ENCODE measurements around the gene KRTAP10-7.
"Not testable (repeated sequence)": the region's sequence is repeated elsewhere in the genome, so short reads cannot be mapped to it uniquely, and the experiment has no call there.

Gene KRTAP10-7

GRCh38 chr21:44571844-44572782, 28.3 kb upstream of the KRTAP10-7 start:
- no peak for TF ChIP-seq REST (IDR thresholded peaks at IDR 0.05; ENCODE audit: insufficient read depth in 1 of 2, low read depth in 2 of 2, low read length in 2 of 2)
- TF ChIP-seq POLR2AphosphoS5 (IDR thresholded peaks at IDR 0.05; ENCODE audit: low read depth, low read length): no peak
- no peak for TF ChIP-seq SIN3A (IDR thresholded peaks at IDR 0.05; ENCODE audit: borderline replicate concordance, insufficient read depth, low read length)
- TF ChIP-seq FOXP2 (optimal IDR thresholded peaks at IDR 0.05; ENCODE audit: borderline replicate concordance, extremely low read depth, extremely low read length, insufficient read depth): no peak
- TF ChIP-seq TAF1 (IDR thresholded peaks at IDR 0.05; ENCODE audit: borderline replicate concordance, insufficient read depth, low read length): no peak

- TF ChIP-seq TAF1 (IDR thresholded peaks at IDR 0.05; ENCODE audit: borderline replicate concordance, insufficient read depth, low read length) (no peak), REST (IDR thresholded peaks at IDR 0.05; ENCODE audit: insufficient read depth in 1 of 2, low read depth in 2 of 2, low read length in 2 of 2) (no peak), FOXP2 (optimal IDR thresholded peaks at IDR 0.05; ENCODE audit: borderline replicate concordance, extremely low read depth, extremely low read length, insufficient read depth) (no peak), POLR2AphosphoS5 (IDR thresholded peaks at IDR 0.05; ENCODE audit: low read depth, low read length) (no peak), SIN3A (IDR thresholded peaks at IDR 0.05; ENCODE audit: borderline replicate concordance, insufficient read depth, low read length) (no peak)
Measured at GRCh38 chr21:44572959-44573583, 27.3 kb upstream of the KRTAP10-7 start.

- TF ChIP-seq POLR2AphosphoS5 (IDR thresholded peaks at IDR 0.05; ENCODE audit: low read depth, low read length); REST (IDR thresholded peaks at IDR 0.05; ENCODE audit: insufficient read depth in 1 of 2, low read depth in 2 of 2, low read length in 2 of 2); FOXP2 (optimal IDR thresholded peaks at IDR 0.05; ENCODE audit: borderline replicate concordance, extremely low read depth, extremely low read length, insufficient read depth): not testable (repeated sequence)
Measured at GRCh38 chr21:44573630-44574456, 26.6 kb upstream of the KRTAP10-7 start, which contains the start of gene KRTAP10-4. Gene KRTAP10-4 (plus strand): TSS chr21:44573729. CDS start chr21:44573759, 30 bp downstream.

GRCh38 chr21:44574457-44575306, 25.7 kb upstream of the KRTAP10-7 start:
- TF ChIP-seq TAF1 (IDR thresholded peaks at IDR 0.05; ENCODE audit: borderline replicate concordance, insufficient read depth, low read length) (no peak), SIN3A (IDR thresholded peaks at IDR 0.05; ENCODE audit: borderline replicate concordance, insufficient read depth, low read length) (no peak), POLR2AphosphoS5 (IDR thresholded peaks at IDR 0.05; ENCODE audit: low read depth, low read length) (no peak), FOXP2 (optimal IDR thresholded peaks at IDR 0.05; ENCODE audit: borderline replicate concordance, extremely low read depth, extremely low read length, insufficient read depth) (no peak), REST (IDR thresholded peaks at IDR 0.05; ENCODE audit: insufficient read depth in 1 of 2, low read depth in 2 of 2, low read length in 2 of 2) (no peak)

Data from PFSK-1 (cell line).